GM15510 (cell line): ENCODE data around the gene IMMP2L.

ENCODE experiments used
- POLR2A ChIP-seq: IDR thresholded peaks from 3 replicates; pipeline ENCODE4 v1.6.1; 2011; ENCODE audit warnings: borderline replicate concordance; ENCODE audit not compliant: insufficient read length; ENCODE audit errors: extremely low read depth

Gene IMMP2L

GRCh38 chr7:111561654-111561903 is 713 bp downstream of the IMMP2L start:
- TF ChIP-seq POLR2A = no peak

GRCh38 chr7:111560773-111561653 is 1.3 kb downstream of the IMMP2L start:
- TF ChIP-seq POLR2A = no peak

- no peak for TF ChIP-seq POLR2A
Observed at GRCh38 chr7:111558991-111559390, 3.3 kb downstream of the IMMP2L start.

GRCh38 chr7:111556977-111557376 is 5.3 kb downstream of the IMMP2L start:
- no peak for TF ChIP-seq POLR2A

GRCh38 chr7:111554086-111554485 is 8.2 kb downstream of the IMMP2L start:
- TF ChIP-seq POLR2A = no peak

- TF ChIP-seq POLR2A = no peak
Observed at GRCh38 chr7:111541067-111541466, 21.2 kb downstream of the IMMP2L start.

GRCh38 chr7:111540199-111540815 is 22.0 kb downstream of the IMMP2L start:
- no peak for TF ChIP-seq POLR2A

GRCh38 chr7:111537134-111537533 is 25.2 kb downstream of the IMMP2L start:
- TF ChIP-seq POLR2A = no peak

- no peak for TF ChIP-seq POLR2A
Observed at GRCh38 chr7:111535142-111535870, 27.0 kb downstream of the IMMP2L start.

- no peak for TF ChIP-seq POLR2A
Observed at GRCh38 chr7:111532625-111533024, 29.7 kb downstream of the IMMP2L start.

GRCh38 chr7:111531993-111532392 is 30.3 kb downstream of the IMMP2L start:
- TF ChIP-seq POLR2A = no peak

- no peak for TF ChIP-seq POLR2A
Observed at GRCh38 chr7:111530356-111530668, 32.0 kb downstream of the IMMP2L start.

GRCh38 chr7:111529507-111530355 is 32.6 kb downstream of the IMMP2L start:
- TF ChIP-seq POLR2A = no peak

GRCh38 chr7:111528331-111528730 is 34.0 kb downstream of the IMMP2L start:
- peak; percentile 19 for TF ChIP-seq POLR2A

GRCh38 chr7:111527545-111527944 is 34.7 kb downstream of the IMMP2L start:
- TF ChIP-seq POLR2A = no peak
